Measurements from ENCODE around the gene CD19.

The CD19 gene

DNA sequence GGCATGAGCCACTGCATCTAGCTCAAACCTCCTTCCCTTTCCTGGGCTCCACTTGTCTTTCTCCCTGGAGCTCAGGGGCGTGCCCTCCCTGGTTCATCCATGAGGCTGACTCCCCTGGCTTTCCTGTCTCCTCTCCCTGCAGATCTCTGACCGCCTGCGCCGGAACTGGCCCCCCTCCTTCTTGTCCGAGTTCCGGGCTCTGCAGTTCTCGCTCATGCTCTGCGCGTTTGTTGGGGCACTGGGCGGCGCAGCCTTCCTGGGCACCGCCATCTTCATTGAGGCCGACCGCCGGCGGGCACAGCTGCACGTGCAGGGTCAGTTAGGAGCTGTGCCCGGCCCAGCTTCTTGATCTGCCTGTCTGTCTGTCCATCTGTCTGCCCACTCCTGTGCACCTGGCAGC is 51.9 kb downstream of the CD19 start:
- no peak for DNase-seq

DNA sequence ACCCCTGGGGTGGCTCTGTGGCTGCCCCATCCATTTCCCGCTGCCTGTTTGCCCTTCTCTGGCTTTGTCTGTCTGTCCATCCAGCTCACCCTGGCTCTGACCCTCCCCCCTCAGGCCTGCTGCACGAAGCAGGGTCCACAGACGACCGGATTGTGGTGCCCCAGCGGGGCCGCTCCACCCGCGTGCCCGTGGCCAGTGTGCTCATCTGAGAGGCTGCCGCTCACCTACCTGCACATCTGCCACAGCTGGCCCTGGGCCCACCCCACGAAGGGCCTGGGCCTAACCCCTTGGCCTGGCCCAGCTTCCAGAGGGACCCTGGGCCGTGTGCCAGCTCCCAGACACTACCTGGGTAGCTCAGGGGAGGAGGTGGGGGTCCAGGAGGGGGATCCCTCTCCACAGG is 52.3 kb downstream of the CD19 start:
- DNase-seq, result no peak

DNA sequence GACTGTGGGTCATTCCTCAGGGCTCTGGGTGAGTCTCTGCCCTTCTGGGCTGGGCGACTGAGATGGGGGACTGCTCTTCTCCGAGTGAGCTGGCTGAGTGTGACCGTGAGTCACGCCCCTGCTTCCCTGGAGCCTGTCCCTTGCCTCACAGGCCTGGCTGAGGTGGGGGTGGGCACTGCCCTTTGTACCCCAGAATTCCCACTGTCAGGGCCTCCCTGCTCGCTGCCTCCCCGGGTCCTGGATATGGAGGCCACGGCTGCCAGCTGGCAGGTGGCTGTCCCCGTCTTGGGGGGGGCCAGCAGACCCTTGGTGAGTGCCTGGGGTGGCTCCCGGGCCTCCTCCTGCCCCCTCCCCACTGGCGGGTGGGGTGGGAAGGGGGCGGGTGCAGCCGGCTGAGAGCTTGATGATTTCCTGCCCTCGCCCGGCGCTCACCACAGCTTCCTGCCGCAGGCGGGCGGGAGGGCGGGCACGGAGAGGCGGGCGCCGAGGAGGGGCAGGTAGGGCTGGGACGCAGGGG is 52.9 kb downstream of the CD19 start, which contains the start of gene LAT:
LAT (plus strand) TSS at position 434 of the 517 bp plus-strand sequence. CDS start 366 bp downstream, outside the sequence.
- peak; percentile 85 for DNase-seq

DNA sequence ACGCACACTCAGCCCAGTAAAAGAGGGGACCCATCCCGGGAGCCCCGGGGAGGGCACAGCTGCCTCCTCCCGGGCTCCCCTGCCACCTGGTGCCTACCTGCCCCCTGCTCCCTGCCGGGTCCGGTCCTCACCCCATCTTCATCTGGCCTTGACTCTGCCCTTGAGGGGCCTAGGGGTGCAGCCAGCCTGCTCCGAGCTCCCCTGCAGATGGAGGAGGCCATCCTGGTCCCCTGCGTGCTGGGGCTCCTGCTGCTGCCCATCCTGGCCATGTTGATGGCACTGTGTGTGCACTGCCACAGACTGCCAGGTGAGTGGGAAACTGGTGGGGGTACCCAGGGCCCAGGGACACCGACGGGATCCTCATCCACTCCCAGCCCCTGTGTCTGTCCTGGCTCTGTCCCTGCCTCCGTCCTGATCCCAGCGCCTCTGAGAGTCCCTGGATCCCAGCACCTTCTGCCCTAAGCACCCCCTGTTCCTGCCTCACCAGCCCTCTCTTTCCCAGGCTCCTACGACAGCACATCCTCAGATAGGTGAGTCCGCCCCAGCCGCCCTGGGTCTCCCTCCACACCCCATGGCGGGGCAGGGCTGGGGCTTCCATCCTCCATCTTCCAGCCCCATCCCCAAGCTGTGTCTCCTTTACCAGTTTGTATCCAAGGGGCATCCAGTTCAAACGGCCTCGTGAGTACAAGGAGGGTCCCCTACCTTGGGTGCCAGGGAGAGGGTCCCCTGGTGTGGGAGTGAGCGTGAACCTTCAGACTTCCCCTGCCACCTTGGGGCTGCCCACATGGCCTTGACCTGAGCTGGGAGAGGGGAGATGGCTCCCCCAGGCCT is 53.7 kb downstream of the CD19 start:
- no peak for DNase-seq

DNA sequence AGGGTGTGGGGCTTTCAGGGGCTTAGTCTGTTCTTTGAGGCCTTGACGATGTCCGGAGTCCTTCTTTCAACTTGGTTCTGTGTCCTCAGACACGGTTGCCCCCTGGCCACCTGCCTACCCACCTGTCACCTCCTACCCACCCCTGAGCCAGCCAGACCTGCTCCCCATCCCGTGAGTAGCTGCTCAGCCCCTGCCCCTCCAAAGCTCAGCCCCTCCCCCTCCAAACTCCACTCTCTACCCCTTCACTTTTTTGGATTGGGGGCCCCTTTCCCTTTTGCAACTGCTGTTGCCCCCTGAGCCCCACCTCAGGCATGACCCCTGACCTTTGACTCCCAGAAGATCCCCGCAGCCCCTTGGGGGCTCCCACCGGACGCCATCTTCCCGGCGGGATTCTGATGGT is 54.3 kb downstream of the CD19 start:
- DNase-seq, result no peak

DNA sequence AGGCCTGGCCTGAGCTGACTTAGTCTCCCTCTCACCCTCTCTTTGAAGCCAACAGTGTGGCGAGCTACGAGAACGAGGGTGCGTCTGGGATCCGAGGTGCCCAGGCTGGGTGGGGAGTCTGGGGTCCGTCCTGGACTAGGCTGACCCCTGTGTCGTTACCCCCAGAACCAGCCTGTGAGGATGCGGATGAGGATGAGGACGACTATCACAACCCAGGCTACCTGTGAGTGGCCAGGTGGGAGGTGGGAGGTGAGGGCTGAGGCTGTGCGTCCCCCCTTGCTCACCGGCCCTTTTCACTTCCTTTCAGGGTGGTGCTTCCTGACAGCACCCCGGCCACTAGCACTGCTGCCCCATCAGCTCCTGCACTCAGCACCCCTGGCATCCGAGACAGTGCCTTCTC is 54.7 kb downstream of the CD19 start:
- no peak for DNase-seq

DNA sequence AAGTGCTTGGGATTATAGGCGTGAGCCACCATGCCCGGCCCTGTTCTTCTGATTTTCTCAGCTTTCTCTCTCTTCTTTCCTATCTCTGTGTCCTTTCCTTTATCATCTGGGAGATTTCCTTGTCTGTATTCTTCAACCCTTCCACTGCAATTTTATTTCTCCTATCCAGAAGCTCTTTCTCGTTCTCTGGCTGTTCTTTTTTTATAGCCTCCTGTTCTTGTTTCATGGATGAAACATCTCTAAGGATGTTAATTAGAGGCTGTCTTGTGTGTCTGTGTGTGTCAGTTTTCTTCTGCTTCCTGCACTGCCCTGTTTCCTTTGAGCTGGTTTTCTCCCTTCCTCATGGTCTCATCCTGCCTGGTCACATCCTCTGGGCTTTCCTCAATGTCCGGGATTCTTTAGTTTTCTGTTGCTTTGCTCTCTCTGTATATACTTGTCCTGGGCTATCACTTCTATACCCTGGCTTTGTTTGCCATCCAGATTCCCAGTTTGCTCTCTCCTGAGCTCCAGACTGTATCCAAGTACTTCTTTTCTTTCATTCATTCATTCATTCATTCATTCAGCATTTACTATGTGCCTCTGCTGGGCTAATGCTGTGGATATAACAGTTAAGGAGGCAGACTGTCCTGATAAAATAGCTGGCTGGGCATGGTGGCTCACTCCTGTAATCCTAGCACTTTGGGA is 55.5 kb downstream of the CD19 start:
- no peak for DNase-seq

Data from activated T-cell treated with anti-CD3 and anti-CD28 coated beads, Interleukin-2, amount 50 U/mL, for 1 hour (primary cell).